Spleen (tissue), 7 donors: ENCODE results near the gene SBF1.

Source experiments
- POLR2A ChIP-seq, 3 donors: fragments of 450-650 bp; IDR thresholded peaks; one replicate each; pipeline ENCODE4 v1.5.1; 2017; ENCODE audit warnings: antibody characterized with exemption in 3 of 3, mild to moderate bottlenecking in 1 of 3
- POLR2AphosphoS5 ChIP-seq, 3 donors: sonication (generic); formaldehyde crosslinking; IDR thresholded peaks; one replicate each; pipeline ENCODE4 v1.5.1; 2017; ENCODE audit warnings: antibody characterized with exemption in 3 of 3
- TF ChIP-seq, protein P1 (sequence below), 11 experiments: fragments of 200-600 bp in 7 of 11; fragments of 450-650 bp in 4 of 11; sonication (generic) in 4 of 11; IDR thresholded peaks in 8 of 11; conservative IDR thresholded peaks in 3 of 11; 1 replicate in 7 of 11; 2 replicates in 4 of 11; pipeline versions ENCODE4 v1.4.0 to v1.8.0; 2016 to 2021; ENCODE audit warnings: antibody characterized with exemption in 11 of 11, inconsistent platforms in 4 of 11, mild to moderate bottlenecking in 1 of 11
- donor health status: DM: no; HTN: no; CAD: no; lungs with moderate emphysema.
- donor health status: DM: no; HTN: no; CAD: no.
- donor health status: DM: no; HTN: no; CAD: no.

DNA sequence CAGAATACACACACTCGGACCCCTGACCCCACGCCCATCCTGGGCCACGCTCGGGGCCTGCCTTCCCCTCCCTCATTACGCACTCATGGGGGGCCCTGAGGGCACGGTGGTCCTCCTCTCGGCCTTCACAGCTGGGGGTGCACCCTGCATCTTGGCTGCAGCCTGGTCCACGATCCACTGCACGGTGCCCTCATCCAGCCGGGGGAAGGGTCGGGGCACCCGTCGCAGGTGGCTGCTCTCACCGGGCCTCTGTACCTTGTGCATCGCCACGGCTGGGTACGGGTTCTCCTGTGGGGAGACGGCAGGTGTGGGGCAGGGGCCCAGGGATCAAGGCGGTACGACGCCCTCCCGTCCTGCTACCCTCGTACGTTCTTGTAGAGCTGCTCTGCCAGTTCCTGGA, 10.4 kb downstream of the SBF1 start:
- TF ChIP-seq, protein P1, sequence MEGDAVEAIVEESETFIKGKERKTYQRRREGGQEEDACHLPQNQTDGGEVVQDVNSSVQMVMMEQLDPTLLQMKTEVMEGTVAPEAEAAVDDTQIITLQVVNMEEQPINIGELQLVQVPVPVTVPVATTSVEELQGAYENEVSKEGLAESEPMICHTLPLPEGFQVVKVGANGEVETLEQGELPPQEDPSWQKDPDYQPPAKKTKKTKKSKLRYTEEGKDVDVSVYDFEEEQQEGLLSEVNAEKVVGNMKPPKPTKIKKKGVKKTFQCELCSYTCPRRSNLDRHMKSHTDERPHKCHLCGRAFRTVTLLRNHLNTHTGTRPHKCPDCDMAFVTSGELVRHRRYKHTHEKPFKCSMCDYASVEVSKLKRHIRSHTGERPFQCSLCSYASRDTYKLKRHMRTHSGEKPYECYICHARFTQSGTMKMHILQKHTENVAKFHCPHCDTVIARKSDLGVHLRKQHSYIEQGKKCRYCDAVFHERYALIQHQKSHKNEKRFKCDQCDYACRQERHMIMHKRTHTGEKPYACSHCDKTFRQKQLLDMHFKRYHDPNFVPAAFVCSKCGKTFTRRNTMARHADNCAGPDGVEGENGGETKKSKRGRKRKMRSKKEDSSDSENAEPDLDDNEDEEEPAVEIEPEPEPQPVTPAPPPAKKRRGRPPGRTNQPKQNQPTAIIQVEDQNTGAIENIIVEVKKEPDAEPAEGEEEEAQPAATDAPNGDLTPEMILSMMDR (IDR thresholded peaks at IDR 0.05 in 8 of 11, conservative IDR thresholded peaks at IDR 0.05 in 3 of 11) = no peak
- TF ChIP-seq POLR2A (IDR thresholded peaks at IDR 0.05) (no peak), POLR2AphosphoS5 (IDR thresholded peaks at IDR 0.05) (peak in 2 of 3 donors; percentile 15 to 55)
